Naive B cell (primary cell): ENCODE measurements around the gene CEP89. TPM values are rescaled to one million over a fixed set of nuclear protein-coding genes. Genes with fewer than 3 reads are reported as not detected.

Experiments used
- ATAC-seq, 2 donors: fragments of 150-1000 bp; cut with Tn5 transposase; 2 replicates each; pipeline ENCODE4 v1.10.0; 2021; ENCODE audit warnings: low read depth in 2 of 2, mild to moderate bottlenecking in 2 of 2, moderate library complexity in 2 of 2
- DNase-seq: peaks from one replicate; pipeline ENCODE4 v3.0.0; 2022
- H3K27ac Mint-ChIP-seq, 6 donors: one replicate each; pipeline ENCODE4 v1.8.0; 2020 to 2022; ENCODE audit warnings: mild to moderate bottlenecking in 6 of 6, mixed read lengths in 6 of 6, moderate library complexity in 5 of 6, inconsistent platforms in 2 of 6
- H3K27me3 Mint-ChIP-seq, 3 donors: one replicate each; pipeline ENCODE4 v1.8.0; 2021 to 2022; ENCODE audit warnings: mixed read lengths in 3 of 3, mild to moderate bottlenecking in 1 of 3
- H3K36me3 Mint-ChIP-seq, 2 donors: one replicate each; pipeline ENCODE4 v1.8.0; 2020 to 2022; ENCODE audit warnings: mixed read lengths in 2 of 2, inconsistent platforms in 1 of 2, mild to moderate bottlenecking in 1 of 2
- H3K4me1 Mint-ChIP-seq, 3 donors: one replicate each; pipeline ENCODE4 v1.8.0; 2020 to 2022; ENCODE audit warnings: mixed read lengths in 3 of 3, inconsistent platforms in 1 of 3, mild to moderate bottlenecking in 1 of 3, moderate library complexity in 1 of 3
- H3K4me3 Mint-ChIP-seq, 8 donors: one replicate each; pipeline ENCODE4 v1.8.0; 2020 to 2022; ENCODE audit warnings: mild to moderate bottlenecking in 8 of 8, mixed read lengths in 8 of 8, moderate library complexity in 8 of 8, inconsistent platforms in 2 of 8
- H3K9me3 Mint-ChIP-seq, 7 donors: one replicate each; pipeline ENCODE4 v1.8.0; 2020 to 2022; ENCODE audit warnings: mixed read lengths in 7 of 7, mild to moderate bottlenecking in 5 of 7, inconsistent platforms in 2 of 7, moderate library complexity in 1 of 7
- polyA plus RNA-seq, 6 donors: library from polyadenylated mRNA; unstranded; fragments of 300-500 nt; fragmentation: Illumina TruSeq; gene quantifications; one replicate each; pipeline ENCODE4 v1.2.3, GENCODE V29; 2021; ENCODE audit warnings: low read depth in 6 of 6

CEP89 gene
- polyA plus RNA-seq, 6 donors from 2014 or later: 12.1 to 18.3 (median 14.0) TPM

GRCh38 chr19:32828643-32829344 lies 143.0 kb downstream of the CEP89 start:
- peaks cover 3 to 11% (median 8%) of the 10 kb centered on the region in 3 donors for H3K27me3 Mint-ChIP-seq
- no peak overlapping the region for H3K27ac Mint-ChIP-seq

GRCh38 chr19:32828139-32828538 lies 143.6 kb downstream of the CEP89 start:
- no peaks in the 10 kb centered on the region for H3K9me3 Mint-ChIP-seq
- no peak overlapping the region for H3K27ac Mint-ChIP-seq
- H3K36me3 Mint-ChIP-seq: peaks cover 0 to 3% of the 10 kb centered on the region in 2 donors
- peaks cover 0 to 2% (median 0%) of the 10 kb centered on the region in 3 donors for H3K4me1 Mint-ChIP-seq
- no peak overlapping the region for H3K4me3 Mint-ChIP-seq
- ATAC-seq (no peak), DNase-seq (no peak)
- peaks cover 6 to 18% (median 14%) of the 10 kb centered on the region in 3 donors for H3K27me3 Mint-ChIP-seq

More at GRCh38 chr19:32828643-32829344, 143.0 kb downstream of the CEP89 start:
- H3K4me3 Mint-ChIP-seq: no peak overlapping the region
- peaks cover 0 to 3% of the 10 kb centered on the region in 2 donors for H3K36me3 Mint-ChIP-seq
- H3K4me1 Mint-ChIP-seq: peaks cover 0 to 2% (median 0%) of the 10 kb centered on the region in 3 donors
- DNase-seq: no peak
- H3K9me3 Mint-ChIP-seq: no peaks in the 10 kb centered on the region
- no peak for ATAC-seq

Other genes starting within 250 kb of the CEP89 start
- gene SLC7A9, start 102.2 kb downstream of the CEP89 start, polyA plus RNA-seq: not detected
- gene FAAP24, start 284 bp upstream of the CEP89 start, polyA plus RNA-seq: 1 to 10 TPM; 1.7 to 8.5 (median 3.3) TPM
- 1 to 10 TPM; 2.0 to 6.9 (median 5.1) TPM for gene RHPN2, start 92.9 kb upstream of the CEP89 start, polyA plus RNA-seq
- gene GPATCH1, start 109.2 kb upstream of the CEP89 start, polyA plus RNA-seq: 1 to 10 TPM; 1.5 to 8.1 (median 5.1) TPM
- under 1 TPM in 2 of 6 donors, not detected in 4; 0.43 to 0.65 TPM for gene WDR88, start 160.2 kb upstream of the CEP89 start, polyA plus RNA-seq
- not detected for gene LRP3, start 222.4 kb upstream of the CEP89 start, polyA plus RNA-seq